ENCODE data around the gene SHKBP1. TPM values are rescaled to one million over a fixed set of nuclear protein-coding genes. Genes with fewer than 3 reads are reported as not detected.

SHKBP1 gene
- total RNA-seq, 1 donor from 2014 or later, result 51.6 TPM

DNA sequence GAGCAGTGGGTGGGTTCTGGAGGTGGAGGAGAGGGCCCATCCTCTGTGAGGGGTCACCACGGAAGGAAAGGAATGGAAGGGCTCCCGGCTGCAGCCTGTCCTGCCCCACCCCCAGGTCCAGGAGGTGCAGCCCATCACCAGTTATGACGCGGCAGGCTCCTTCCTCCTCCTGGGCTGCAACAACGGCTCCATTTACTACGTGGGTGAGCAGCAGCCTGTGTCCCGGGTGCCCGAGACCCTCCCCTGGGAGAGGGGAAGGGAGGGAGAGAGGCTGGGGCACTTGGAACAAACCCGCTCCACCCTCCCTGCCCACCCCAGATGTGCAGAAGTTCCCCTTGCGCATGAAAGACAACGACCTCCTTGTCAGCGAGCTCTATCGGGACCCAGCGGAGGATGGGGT lies 6.6 kb downstream of the SHKBP1 start:
- H3K27me3 ChIP-seq, result no peaks in the 10 kb centered on the region
- no peaks in the 10 kb centered on the region for H3K9me3 ChIP-seq
- peaks cover 0 to 51% of the 10 kb centered on the region in 2 donors for H3K36me3 ChIP-seq
- TF ChIP-seq POLR2AphosphoS5 (IDR thresholded peaks at IDR 0.05; ENCODE audit: insufficient read depth in 1 of 2, low read depth in 1 of 2), result no peak
- TF ChIP-seq, protein P1, sequence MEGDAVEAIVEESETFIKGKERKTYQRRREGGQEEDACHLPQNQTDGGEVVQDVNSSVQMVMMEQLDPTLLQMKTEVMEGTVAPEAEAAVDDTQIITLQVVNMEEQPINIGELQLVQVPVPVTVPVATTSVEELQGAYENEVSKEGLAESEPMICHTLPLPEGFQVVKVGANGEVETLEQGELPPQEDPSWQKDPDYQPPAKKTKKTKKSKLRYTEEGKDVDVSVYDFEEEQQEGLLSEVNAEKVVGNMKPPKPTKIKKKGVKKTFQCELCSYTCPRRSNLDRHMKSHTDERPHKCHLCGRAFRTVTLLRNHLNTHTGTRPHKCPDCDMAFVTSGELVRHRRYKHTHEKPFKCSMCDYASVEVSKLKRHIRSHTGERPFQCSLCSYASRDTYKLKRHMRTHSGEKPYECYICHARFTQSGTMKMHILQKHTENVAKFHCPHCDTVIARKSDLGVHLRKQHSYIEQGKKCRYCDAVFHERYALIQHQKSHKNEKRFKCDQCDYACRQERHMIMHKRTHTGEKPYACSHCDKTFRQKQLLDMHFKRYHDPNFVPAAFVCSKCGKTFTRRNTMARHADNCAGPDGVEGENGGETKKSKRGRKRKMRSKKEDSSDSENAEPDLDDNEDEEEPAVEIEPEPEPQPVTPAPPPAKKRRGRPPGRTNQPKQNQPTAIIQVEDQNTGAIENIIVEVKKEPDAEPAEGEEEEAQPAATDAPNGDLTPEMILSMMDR (IDR thresholded peaks at IDR 0.05), result no peak
- no peak for TF ChIP-seq POLR2A (IDR thresholded peaks at IDR 0.05)
- peaks cover 9% of the 10 kb centered on the region for H3K4me1 ChIP-seq
- H3K4me3 ChIP-seq, result no peak overlapping the region
- intact Hi-C loops (cut with DNase I), result no loop called here
- no peak overlapping the region for H3K27ac ChIP-seq
- no peak for DNase-seq (ENCODE audit: extremely low spot score in 2 of 2)

DNA sequence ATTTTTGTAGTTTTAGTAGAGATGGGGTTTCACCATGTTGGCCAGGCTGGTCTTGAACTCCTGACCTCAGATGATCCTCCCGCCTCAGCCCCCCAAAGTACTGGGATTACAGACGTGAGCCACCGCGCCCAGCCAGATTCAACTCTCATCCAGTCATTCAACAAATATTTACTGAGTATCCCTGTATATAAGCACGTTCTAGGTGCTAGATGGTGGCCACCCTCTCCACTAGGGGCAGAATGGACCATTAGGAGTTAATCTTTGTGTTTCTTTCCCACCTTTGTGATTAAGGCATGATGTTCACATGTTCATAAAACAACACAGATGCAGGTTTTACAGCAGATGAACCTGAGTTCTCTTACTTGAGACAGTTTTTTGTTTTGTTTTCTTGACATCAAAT lies 7.3 kb downstream of the SHKBP1 start:
- no peak for DNase-seq (ENCODE audit: extremely low spot score in 2 of 2)
- H3K4me1 ChIP-seq, result peaks cover 2% of the 10 kb centered on the region
- H3K27ac ChIP-seq, result no peak overlapping the region
- intact Hi-C loops (cut with DNase I), result no loop called here
- TF ChIP-seq POLR2AphosphoS5 (IDR thresholded peaks at IDR 0.05; ENCODE audit: insufficient read depth in 1 of 2, low read depth in 1 of 2), result no peak
- H3K4me3 ChIP-seq, result no peak overlapping the region
- H3K9me3 ChIP-seq, result no peaks in the 10 kb centered on the region
- peaks cover 0 to 49% of the 10 kb centered on the region in 2 donors for H3K36me3 ChIP-seq
- no peaks in the 10 kb centered on the region for H3K27me3 ChIP-seq

DNA sequence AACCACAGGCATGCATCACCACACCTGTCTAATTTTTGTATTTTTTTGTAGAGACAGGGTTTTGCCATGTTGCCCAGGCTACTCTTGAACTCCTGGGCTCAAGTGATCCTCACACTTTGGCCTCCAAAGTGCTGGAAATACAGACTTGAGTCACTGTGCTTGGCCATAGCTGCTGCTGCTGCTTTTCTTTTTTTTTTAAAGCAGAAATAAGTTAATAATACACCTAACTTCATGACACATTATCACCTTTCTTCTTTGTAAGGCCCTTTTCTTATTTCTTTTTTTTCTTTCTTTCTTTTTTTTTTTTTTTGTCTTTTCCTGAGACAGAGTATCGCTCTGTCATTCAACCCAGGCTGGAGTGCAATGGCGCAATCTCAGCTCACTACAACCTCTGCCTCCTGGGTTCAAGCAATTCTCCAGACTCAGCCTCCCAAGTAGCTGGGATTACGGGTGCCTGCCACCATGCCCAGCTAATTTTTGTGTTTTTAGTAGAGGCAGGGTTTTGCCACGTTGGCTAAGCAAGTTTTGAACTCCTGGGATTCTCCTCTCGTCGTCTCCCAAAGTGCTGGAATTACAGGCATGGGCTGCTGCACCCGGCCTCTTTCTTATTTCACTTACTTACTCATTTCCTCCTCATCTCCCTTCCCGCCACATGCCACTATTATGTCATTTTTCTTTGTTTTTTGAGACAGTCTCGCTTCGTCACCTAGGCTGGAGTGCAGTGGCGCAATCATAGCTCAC lies 8.7 kb downstream of the SHKBP1 start:
- Histone ChIP-seq H3K4me1 (no peaks in the 10 kb centered on the region), H3K4me3 (no peak overlapping the region), H3K27ac (no peak overlapping the region), H3K36me3 (peaks cover 0 to 42% of the 10 kb centered on the region in 2 donors), H3K9me3 (no peaks in the 10 kb centered on the region), H3K27me3 (no peaks in the 10 kb centered on the region)
- no peak for DNase-seq (ENCODE audit: extremely low spot score in 2 of 2)
- intact Hi-C loops (cut with DNase I), result no loop called here
- no peak for TF ChIP-seq POLR2A (IDR thresholded peaks at IDR 0.05)
- TF ChIP-seq POLR2AphosphoS5 (IDR thresholded peaks at IDR 0.05; ENCODE audit: insufficient read depth in 1 of 2, low read depth in 1 of 2), result no peak
- TF ChIP-seq, protein P1 (IDR thresholded peaks at IDR 0.05), result no peak

DNA sequence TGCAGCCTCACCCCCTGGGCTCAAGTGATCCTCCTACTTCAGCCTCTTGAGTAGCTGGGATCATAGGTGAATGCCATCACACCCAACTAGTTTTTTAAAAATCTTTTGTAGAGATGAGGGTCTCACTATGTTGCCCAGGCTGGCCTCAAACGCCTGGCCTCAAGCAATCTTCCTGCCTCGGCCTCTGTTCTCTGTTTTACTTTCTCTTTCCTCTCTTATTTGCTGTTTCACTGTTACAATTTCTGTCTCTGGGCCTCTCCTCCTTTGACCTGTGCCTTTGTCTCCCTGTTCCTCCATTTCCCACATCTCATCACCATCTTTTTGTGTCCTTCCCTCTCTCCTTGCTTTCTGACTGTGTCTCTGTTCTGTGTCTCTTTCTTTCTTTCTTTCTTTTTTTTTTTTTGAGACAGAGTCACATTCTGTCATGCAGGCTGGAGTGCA lies 9.3 kb downstream of the SHKBP1 start:
- no peak for TF ChIP-seq POLR2AphosphoS5 (IDR thresholded peaks at IDR 0.05; ENCODE audit: insufficient read depth in 1 of 2, low read depth in 1 of 2)
- TF ChIP-seq, protein P1 (IDR thresholded peaks at IDR 0.05), result no peak
- no peak for TF ChIP-seq POLR2A (IDR thresholded peaks at IDR 0.05)
- Histone ChIP-seq H3K4me3 (no peak overlapping the region), H3K4me1 (no peaks in the 10 kb centered on the region), H3K27me3 (no peaks in the 10 kb centered on the region), H3K9me3 (no peaks in the 10 kb centered on the region), H3K36me3 (peaks cover 0 to 36% of the 10 kb centered on the region in 2 donors), H3K27ac (no peak overlapping the region)
- intact Hi-C loops (cut with DNase I), result no loop called here
- DNase-seq (ENCODE audit: extremely low spot score in 2 of 2), result no peak

DNA sequence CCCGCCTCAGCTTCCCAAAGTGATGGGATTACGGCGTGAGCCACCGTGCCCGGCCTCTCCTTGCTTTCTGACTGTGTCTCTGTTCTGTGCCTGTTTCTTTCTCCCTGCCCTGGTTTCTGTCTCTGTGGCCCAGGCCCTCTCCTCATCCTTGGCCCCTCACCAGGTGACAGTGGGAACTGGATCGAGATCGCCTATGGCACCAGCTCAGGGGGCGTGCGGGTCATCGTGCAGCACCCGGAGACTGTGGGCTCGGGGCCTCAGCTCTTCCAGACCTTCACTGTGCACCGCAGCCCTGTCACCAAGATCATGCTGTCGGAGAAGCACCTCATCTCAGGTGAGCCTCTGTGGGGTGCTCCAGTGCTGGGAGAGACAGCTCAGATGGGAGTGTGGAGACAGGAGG lies 9.9 kb downstream of the SHKBP1 start:
- H3K36me3 ChIP-seq, result peaks cover 0 to 36% of the 10 kb centered on the region in 2 donors
- no peaks in the 10 kb centered on the region for H3K9me3 ChIP-seq
- intact Hi-C loops (cut with DNase I), result no loop called here
- H3K4me1 ChIP-seq, result no peaks in the 10 kb centered on the region
- DNase-seq (ENCODE audit: extremely low spot score in 2 of 2), result no peak
- no peak overlapping the region for H3K27ac ChIP-seq
- H3K4me3 ChIP-seq, result no peak overlapping the region
- H3K27me3 ChIP-seq, result no peaks in the 10 kb centered on the region
- TF ChIP-seq POLR2AphosphoS5 (IDR thresholded peaks at IDR 0.05; ENCODE audit: insufficient read depth in 1 of 2, low read depth in 1 of 2) (no peak), POLR2A (IDR thresholded peaks at IDR 0.05) (no peak)
- TF ChIP-seq, protein P1 (IDR thresholded peaks at IDR 0.05), result no peak
